MM.1S (cell line): Measurements from ENCODE around the gene PMPCA.

Experiments used
- DNase-seq: peaks from one replicate; pipeline ENCODE4 v3.0.0-alpha.2; 2015
- H2AFZ ChIP-seq: fragments of 300-600 bp; sonication (generic); 2 replicates; pipeline ENCODE4 v1.6.0; 2016; ENCODE audit warnings: antibody characterized with exemption, low read length
- H3F3A ChIP-seq: fragments of 300-600 bp; sonication (generic); 2 replicates; pipeline ENCODE4 v1.6.1; 2016; ENCODE audit warnings: mild to moderate bottlenecking, antibody characterized with exemption, low read length, moderate library complexity, mixed read lengths; ENCODE audit not compliant: insufficient read depth
- H3K27ac ChIP-seq: fragments of 300-600 bp; sonication (generic); 2 replicates; pipeline ENCODE4 v1.5.1; 2016; ENCODE audit warnings: mild to moderate bottlenecking, low read length
- H3K27me3 ChIP-seq: fragments of 300-600 bp; sonication (generic); replicated peaks from 2 replicates; pipeline ENCODE4 v1.6.0; 2016; ENCODE audit warnings: low read length; ENCODE audit not compliant: insufficient read depth
- H3K36me3 ChIP-seq: fragments of 300-600 bp; sonication (generic); replicated peaks from 2 replicates; pipeline ENCODE4 v1.6.1; 2016; ENCODE audit warnings: mild to moderate bottlenecking, low read length, mixed read lengths; ENCODE audit not compliant: insufficient read depth
- H3K4me1 ChIP-seq: fragments of 300-600 bp; sonication (generic); 2 replicates; pipeline ENCODE4 v1.6.1; 2016; ENCODE audit warnings: low read length, mixed read lengths
- H3K4me2 ChIP-seq: fragments of 300-600 bp; sonication (generic); 2 replicates; pipeline ENCODE4 v1.6.0; 2016; ENCODE audit warnings: low read depth, low read length
- H3K4me3 ChIP-seq: fragments of 300-600 bp; sonication (generic); 2 replicates; pipeline ENCODE4 v1.5.1; 2016; ENCODE audit warnings: low read length, mixed read lengths
- H3K79me2 ChIP-seq: fragments of 300-600 bp; sonication (generic); 2 replicates; pipeline ENCODE4 v1.6.1; 2016; ENCODE audit warnings: mixed run types, low read length, mixed read lengths
- H3K9ac ChIP-seq: fragments of 300-600 bp; sonication (generic); 2 replicates; pipeline ENCODE4 v1.6.1; 2016; ENCODE audit warnings: low read length, mixed read lengths
- H3K9me2 ChIP-seq: fragments of 300-600 bp; sonication (generic); replicated peaks from 2 replicates; pipeline ENCODE4 v1.6.1; 2016; ENCODE audit warnings: mild to moderate bottlenecking, low read length, mixed read lengths; ENCODE audit not compliant: insufficient read depth
- H3K9me3 ChIP-seq: fragments of 300-600 bp; sonication (generic); replicated peaks from 2 replicates; pipeline ENCODE4 v1.6.1; 2016; ENCODE audit warnings: mild to moderate bottlenecking, low read length, mixed read lengths; ENCODE audit not compliant: insufficient read depth
- H4K20me1 ChIP-seq: fragments of 300-600 bp; sonication (generic); 2 replicates; pipeline ENCODE4 v1.6.1; 2016; ENCODE audit warnings: mild to moderate bottlenecking, low read length, moderate library complexity, mixed read lengths; ENCODE audit not compliant: insufficient read depth
- CTCF ChIP-seq: fragments of 300-600 bp; sonication (generic); IDR thresholded peaks from 2 replicates; pipeline ENCODE4 v1.5.1; 2016; ENCODE audit warnings: antibody characterized with exemption, low read length, mixed read lengths
- EZH2 ChIP-seq: fragments of 300-600 bp; sonication (generic); optimal IDR thresholded peaks from 2 replicates; pipeline ENCODE3; 2017; ENCODE audit warnings: low read depth, mild to moderate bottlenecking, antibody characterized with exemption, low read length, mixed read lengths
- EZH2phosphoT487 ChIP-seq: fragments of 300-600 bp; sonication (generic); IDR thresholded peaks from 2 replicates; pipeline ENCODE4 v1.6.1; 2018; ENCODE audit warnings: antibody characterized with exemption, low read length

The PMPCA gene

DNA sequence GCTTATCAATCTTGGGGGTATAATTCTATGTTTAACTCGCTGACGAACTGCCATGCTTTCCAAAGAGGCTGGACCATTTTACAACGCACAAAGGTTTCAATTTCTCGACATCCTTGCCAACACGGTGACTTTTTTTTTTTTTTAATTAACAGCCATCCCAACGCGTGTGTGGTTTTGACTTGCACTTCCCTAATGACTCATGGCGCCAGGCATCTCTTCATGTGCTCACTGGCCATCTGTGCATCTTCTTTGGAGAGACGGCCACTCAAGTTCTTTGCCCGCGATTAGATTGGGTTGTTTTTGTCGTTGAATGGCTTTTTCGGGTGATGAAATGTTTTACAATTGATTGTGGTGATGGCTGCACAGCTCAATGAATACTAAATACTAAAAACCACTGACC, 24.4 kb upstream of the PMPCA start:
- Histone ChIP-seq H3K36me3 (no peaks in the 10 kb centered on the region), H3K27me3 (no peaks in the 10 kb centered on the region), H3K4me1 (no peaks in the 10 kb centered on the region), H3K9me3 (no peaks in the 10 kb centered on the region), H2AFZ (no peak overlapping the region), H4K20me1 (no peaks in the 10 kb centered on the region), H3F3A (no peaks in the 10 kb centered on the region), H3K4me2 (no peak overlapping the region), H3K4me3 (no peak overlapping the region), H3K27ac (no peak overlapping the region), H3K9me2 (no peaks in the 10 kb centered on the region), H3K9ac (no peak overlapping the region), H3K79me2 (no peaks in the 10 kb centered on the region)
- DNase-seq: no peak
- no peak for TF ChIP-seq CTCF
- no peak for TF ChIP-seq EZH2phosphoT487
- no peak for TF ChIP-seq EZH2

DNA sequence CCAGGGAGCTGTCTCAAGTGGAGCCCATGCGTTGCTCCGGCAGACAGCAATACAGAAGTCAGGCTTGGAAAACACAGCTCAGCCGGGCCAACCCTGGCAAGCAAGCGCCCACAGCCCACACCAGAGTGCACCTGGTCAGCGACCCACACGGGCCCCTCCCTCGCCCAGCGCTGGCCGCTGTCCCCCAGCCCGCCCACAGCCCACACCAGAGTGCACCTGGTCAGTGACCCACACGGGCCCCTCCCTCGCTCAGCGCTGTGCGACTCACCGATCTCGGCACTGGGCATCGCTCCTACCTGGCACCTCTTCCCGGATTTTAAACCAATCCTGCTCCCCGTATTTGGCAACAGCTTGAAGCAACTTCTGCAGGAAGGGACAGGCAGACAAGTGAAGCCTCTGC, 23.2 kb upstream of the PMPCA start:
- Histone ChIP-seq H2AFZ (no peak overlapping the region), H3K27ac (no peak overlapping the region), H4K20me1 (no peaks in the 10 kb centered on the region), H3F3A (no peaks in the 10 kb centered on the region), H3K4me2 (no peak overlapping the region), H3K36me3 (peaks cover 3% of the 10 kb centered on the region; the same call in 1 of the 2 replicates), H3K9ac (no peak overlapping the region), H3K79me2 (no peaks in the 10 kb centered on the region), H3K9me3 (no peaks in the 10 kb centered on the region), H3K27me3 (no peaks in the 10 kb centered on the region), H3K4me3 (no peak overlapping the region), H3K4me1 (no peaks in the 10 kb centered on the region), H3K9me2 (no peaks in the 10 kb centered on the region)
- TF ChIP-seq EZH2phosphoT487: no peak
- TF ChIP-seq EZH2: no peak
- no peak for TF ChIP-seq CTCF
- no peak for DNase-seq

GRCh38 chr9:136389396-136389795, 21.1 kb upstream of the PMPCA start:
- Histone ChIP-seq H3K27me3 (no peaks in the 10 kb centered on the region), H3K36me3 (peaks cover 4% of the 10 kb centered on the region; the same call in 1 of the 2 replicates), H3K4me2 (no peak overlapping the region), H3K27ac (no peak overlapping the region), H3K79me2 (no peaks in the 10 kb centered on the region), H3F3A (no peaks in the 10 kb centered on the region), H3K9ac (no peak overlapping the region), H3K4me3 (no peak overlapping the region), H2AFZ (no peak overlapping the region), H3K4me1 (no peaks in the 10 kb centered on the region), H4K20me1 (no peaks in the 10 kb centered on the region), H3K9me2 (no peaks in the 10 kb centered on the region), H3K9me3 (no peaks in the 10 kb centered on the region)
- no peak for TF ChIP-seq EZH2phosphoT487
- no peak for TF ChIP-seq EZH2
- TF ChIP-seq CTCF: no peak
- DNase-seq: no peak
